PFSK-1 (cell line): ENCODE results near the gene FGD6.

Source experiments
- POLR2AphosphoS5 ChIP-seq: IDR thresholded peaks from 2 replicates; pipeline ENCODE4 v1.6.1; 2012; ENCODE audit warnings: low read depth, mild to moderate bottlenecking, control low read depth, low read length, moderate library complexity
- REST ChIP-seq, 2 experiments: IDR thresholded peaks; 2 replicates each; pipeline versions ENCODE4 v1.6.1 to v1.8.0; 2011 to 2012; ENCODE audit warnings: low read depth in 2 of 2, low read length in 2 of 2, control low read depth in 1 of 2, inconsistent platforms in 1 of 2, mild to moderate bottlenecking in 1 of 2, moderate library complexity in 1 of 2; ENCODE audit not compliant: insufficient read depth in 1 of 2

DNA sequence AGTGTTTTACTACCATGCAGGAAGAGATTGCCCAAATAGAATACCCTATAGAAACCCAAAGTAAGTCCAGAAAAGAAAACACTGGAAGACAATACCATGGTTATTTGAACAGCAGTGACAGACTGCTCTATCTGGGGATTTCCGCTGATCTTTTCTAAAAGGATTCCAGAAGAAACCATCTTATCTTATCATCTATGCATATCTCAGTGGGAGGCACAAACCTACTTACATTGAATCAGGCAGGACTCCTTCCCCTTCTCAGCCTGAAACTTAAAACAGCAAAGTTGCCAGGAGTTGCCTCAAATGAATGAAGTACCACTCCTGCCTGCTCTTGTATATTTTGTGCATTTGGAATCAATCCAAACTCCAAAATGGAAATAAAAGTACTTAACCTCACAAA lies 87.2 kb downstream of the FGD6 start:
- TF ChIP-seq POLR2AphosphoS5 (no peak), REST (IDR thresholded peaks at IDR 0.05; ENCODE audit: insufficient read depth in 1 of 2, low read depth in 2 of 2, low read length in 2 of 2) (no peak)
